IPS DF 4.7 (cell line): ENCODE data around the gene PACRG.

Experiments used
- DNase-seq: peaks from one replicate; pipeline ENCODE4 v3.0.0-alpha.2; 2013; ENCODE audit warnings: low spot score; ENCODE audit errors: extremely low read depth

PACRG gene

GRCh38 chr6:162710419-162710818 lies 17.4 kb upstream of the PACRG start:
- DNase-seq = no peak

GRCh38 chr6:162710936-162711335 lies 16.8 kb upstream of the PACRG start:
- no peak for DNase-seq

- DNase-seq = no peak
Observed at GRCh38 chr6:162711376-162711775, 16.4 kb upstream of the PACRG start.

- no peak for DNase-seq
Observed at GRCh38 chr6:162712694-162713093, 15.1 kb upstream of the PACRG start.

- no peak for DNase-seq
Observed at GRCh38 chr6:162713974-162714780, 13.6 kb upstream of the PACRG start.

GRCh38 chr6:162715601-162716000 lies 12.2 kb upstream of the PACRG start:
- DNase-seq = no peak

GRCh38 chr6:162719528-162719927 lies 8.2 kb upstream of the PACRG start:
- no peak for DNase-seq

GRCh38 chr6:162721404-162721687 lies 6.4 kb upstream of the PACRG start:
- DNase-seq = no peak

GRCh38 chr6:162722226-162722625 lies 5.5 kb upstream of the PACRG start:
- DNase-seq = no peak

- no peak for DNase-seq
Observed at GRCh38 chr6:162722633-162723032, 5.1 kb upstream of the PACRG start.

GRCh38 chr6:162726947-162727321 lies 840 bp upstream of the PACRG start:
- DNase-seq = no peak

- no peak for DNase-seq
Observed at GRCh38 chr6:162728197-162728596, 423 bp downstream of the PACRG start.

GRCh38 chr6:162728706-162729105 lies 932 bp downstream of the PACRG start:
- no peak for DNase-seq

GRCh38 chr6:162730502-162730901 lies 2.7 kb downstream of the PACRG start:
- no peak for DNase-seq

GRCh38 chr6:162733489-162733888 lies 5.7 kb downstream of the PACRG start:
- DNase-seq = no peak

- no peak for DNase-seq
Observed at GRCh38 chr6:162736961-162737360, 9.2 kb downstream of the PACRG start.

GRCh38 chr6:162750776-162751175 lies 23.0 kb downstream of the PACRG start:
- DNase-seq = no peak

- DNase-seq = no peak
Observed at GRCh38 chr6:162751211-162751859, 23.6 kb downstream of the PACRG start.

- DNase-seq = no peak
Observed at GRCh38 chr6:162753775-162754174, 26.0 kb downstream of the PACRG start.

GRCh38 chr6:162770136-162770535 lies 42.4 kb downstream of the PACRG start:
- DNase-seq = no peak

- DNase-seq = no peak
Observed at GRCh38 chr6:162770955-162771354, 43.2 kb downstream of the PACRG start.

- no peak for DNase-seq
Observed at GRCh38 chr6:162772466-162772865, 44.7 kb downstream of the PACRG start.

GRCh38 chr6:162773996-162774395 lies 46.2 kb downstream of the PACRG start:
- no peak for DNase-seq
